ENCODE data around the gene SLC2A1.
A peak's percentile ranks its signal among the peaks of the same experiment; 100 is the strongest.
"Not testable (repeated sequence)": the region's sequence is repeated elsewhere in the genome, so short reads cannot be mapped to it uniquely, and the experiment has no call there.

Gene SLC2A1

GRCh38 chr1:42922687-42923366 is 35.8 kb downstream of the SLC2A1 start:
- in situ Hi-C loops (cut with HindIII; ENCODE audit: low pct_ligation_motif_present, low sequenced_read_pairs) = loop anchor here (25.0 kb wide), 1 partner anchor 139 kb away; no protein-coding TSS in a partner anchor
- peak; percentile 67 for DNase-seq
- no peaks in the 10 kb centered on the region for H3K27me3 ChIP-seq (replicated peaks)
- H3K4me3 ChIP-seq (ENCODE audit: low read depth, low read length) = no peak overlapping the region
- peaks cover 19% of the 10 kb centered on the region for H3K36me3 ChIP-seq (replicated peaks)
- H3K27ac ChIP-seq = no peak overlapping the region
- peak; percentile 85 for TF ChIP-seq CTCF (IDR thresholded peaks at IDR 0.05; ENCODE audit: low read depth, low read length, missing control alignments)

- TF ChIP-seq CTCF (IDR thresholded peaks at IDR 0.05; ENCODE audit: low read depth, low read length, missing control alignments) = no peak
- in situ Hi-C loops (cut with HindIII; ENCODE audit: low pct_ligation_motif_present, low sequenced_read_pairs) = loop anchor here (25.0 kb wide), 1 partner anchor 141 kb away; no protein-coding TSS in a partner anchor
- Histone ChIP-seq H3K4me3 (ENCODE audit: low read depth, low read length) (no peak overlapping the region), H3K27me3 (replicated peaks) (no peaks in the 10 kb centered on the region), H3K27ac (no peak overlapping the region), H3K36me3 (replicated peaks) (peaks cover 9% of the 10 kb centered on the region)
- no peak for DNase-seq
These were observed 36.9 kb downstream of the SLC2A1 start for GRCh38 chr1:42921769-42922168.

- not testable (repeated sequence) for H3K27me3 ChIP-seq (replicated peaks); H3K36me3 ChIP-seq (replicated peaks); DNase-seq; H3K4me3 ChIP-seq (ENCODE audit: low read depth, low read length); H3K27ac ChIP-seq
- in situ Hi-C loops (cut with HindIII; ENCODE audit: low pct_ligation_motif_present, low sequenced_read_pairs) = loop anchor here (25.0 kb wide), 1 partner anchor 143 kb away; no protein-coding TSS in a partner anchor
These were observed 39.0 kb downstream of the SLC2A1 start for GRCh38 chr1:42919651-42920050.

GRCh38 chr1:42917241-42917495 is 41.5 kb downstream of the SLC2A1 start:
- Histone ChIP-seq H3K27ac (no peak overlapping the region), H3K27me3 (replicated peaks) (no peaks in the 10 kb centered on the region), H3K4me3 (ENCODE audit: low read depth, low read length) (no peak overlapping the region), H3K36me3 (replicated peaks) (no peaks in the 10 kb centered on the region)
- no peak for TF ChIP-seq CTCF (IDR thresholded peaks at IDR 0.05; ENCODE audit: low read depth, low read length, missing control alignments)
- no peak for DNase-seq
- in situ Hi-C loops (cut with HindIII; ENCODE audit: low pct_ligation_motif_present, low sequenced_read_pairs) = loop anchor here (25.0 kb wide), 1 partner anchor 145 kb away; no protein-coding TSS in a partner anchor

GRCh38 chr1:42915456-42915855 is 43.2 kb downstream of the SLC2A1 start:
- Histone ChIP-seq H3K27ac (no peak overlapping the region), H3K27me3 (replicated peaks) (no peaks in the 10 kb centered on the region), H3K4me3 (ENCODE audit: low read depth, low read length) (no peak overlapping the region), H3K36me3 (replicated peaks) (no peaks in the 10 kb centered on the region)
- in situ Hi-C loops (cut with HindIII; ENCODE audit: low pct_ligation_motif_present, low sequenced_read_pairs) = loop anchor here (25.0 kb wide), 1 partner anchor 147 kb away; no protein-coding TSS in a partner anchor
- DNase-seq = no peak
- TF ChIP-seq CTCF (IDR thresholded peaks at IDR 0.05; ENCODE audit: low read depth, low read length, missing control alignments) = no peak

- no peak for TF ChIP-seq CTCF (IDR thresholded peaks at IDR 0.05; ENCODE audit: low read depth, low read length, missing control alignments)
- DNase-seq = no peak
- in situ Hi-C loops (cut with HindIII; ENCODE audit: low pct_ligation_motif_present, low sequenced_read_pairs) = loop anchor here (25.0 kb wide), 1 partner anchor 148 kb away; no protein-coding TSS in a partner anchor
- H3K36me3 ChIP-seq (replicated peaks) = no peaks in the 10 kb centered on the region
- no peaks in the 10 kb centered on the region for H3K27me3 ChIP-seq (replicated peaks)
- no peak overlapping the region for H3K4me3 ChIP-seq (ENCODE audit: low read depth, low read length)
- H3K27ac ChIP-seq = no peak overlapping the region
These were observed 44.5 kb downstream of the SLC2A1 start for GRCh38 chr1:42914092-42914627.

All from brain microvascular endothelial cell (primary cell).